Hepatocyte (in vitro differentiated cells): ENCODE data around the gene C1orf56. TPM values are rescaled to one million over a fixed set of nuclear protein-coding genes. Genes with fewer than 3 reads are reported as not detected.

ENCODE experiments used
- DNase-seq: peaks from one replicate; pipeline ENCODE4 v3.0.0-alpha.2; 2016; ENCODE audit warnings: low spot score
- H2AFZ ChIP-seq: fragments of 200-600 bp; sonication (generic); 2 replicates; pipeline ENCODE4 v1.6.0; 2016; ENCODE audit warnings: antibody characterized with exemption, mild to moderate bottlenecking
- H3K27ac ChIP-seq: fragments of 200-600 bp; sonication (generic); 2 replicates; pipeline ENCODE4 v1.5.1; 2016; ENCODE audit warnings: mild to moderate bottlenecking
- H3K27me3 ChIP-seq: fragments of 200-600 bp; sonication (generic); 2 replicates; pipeline ENCODE4 v1.6.1; 2016
- H3K36me3 ChIP-seq: fragments of 200-600 bp; sonication (generic); replicated peaks from 2 replicates; pipeline ENCODE4 v1.5.1; 2016; ENCODE audit warnings: low read depth; ENCODE audit not compliant: insufficient read depth
- H3K4me1 ChIP-seq: fragments of 200-600 bp; sonication (generic); 2 replicates; pipeline ENCODE4 v1.5.1; 2016; ENCODE audit warnings: mild to moderate bottlenecking, moderate library complexity; ENCODE audit not compliant: insufficient read depth
- H3K4me2 ChIP-seq: fragments of 200-600 bp; sonication (generic); 2 replicates; pipeline ENCODE4 v1.6.0; 2016
- H3K4me3 ChIP-seq: fragments of 200-600 bp; sonication (generic); 2 replicates; pipeline ENCODE4 v1.5.1; 2016; ENCODE audit warnings: mild to moderate bottlenecking
- H3K79me2 ChIP-seq: fragments of 200-600 bp; sonication (generic); 2 replicates; pipeline ENCODE4 v1.6.0; 2017; ENCODE audit warnings: mild to moderate bottlenecking
- H3K9me2 ChIP-seq: fragments of 200-600 bp; sonication (generic); replicated peaks from 2 replicates; pipeline ENCODE4 v1.6.0; 2017; ENCODE audit warnings: mild to moderate bottlenecking; ENCODE audit not compliant: insufficient read depth
- H3K9me3 ChIP-seq: fragments of 200-600 bp; sonication (generic); 2 replicates; pipeline ENCODE4 v1.5.1; 2016; ENCODE audit warnings: low read depth, mild to moderate bottlenecking
- H4K20me1 ChIP-seq: fragments of 200-600 bp; sonication (generic); 2 replicates; pipeline ENCODE4 v1.6.0; 2016; ENCODE audit warnings: mild to moderate bottlenecking; ENCODE audit not compliant: insufficient read depth, poor library complexity, severe bottlenecking
- EZH2 ChIP-seq: fragments of 200-600 bp; sonication (generic); IDR thresholded peaks from 2 replicates; pipeline ENCODE4 v1.6.1; 2016; ENCODE audit warnings: antibody characterized with exemption, mild to moderate bottlenecking, borderline replicate concordance
- EZH2phosphoT487 ChIP-seq: fragments of 200-600 bp; sonication (generic); IDR thresholded peaks from one replicate; pipeline ENCODE4 v1.6.1; 2018; ENCODE audit warnings: antibody characterized with exemption, mild to moderate bottlenecking, low read depth, moderate library complexity; ENCODE audit not compliant: unreplicated experiment, severe bottlenecking
- WGBS: methylation state at CpG from one replicate; pipeline ENCODE4 v1.1.6; 2016; ENCODE audit warnings: low lambda C conversion rate; ENCODE audit errors: missing lambda C conversion rate; 5-methylcytosine and 5-hydroxymethylcytosine counted together
- polyA plus RNA-seq: library from polyadenylated mRNA; unstranded; fragments of >200 nt; fragmentation: Nextera tagmentation; extraction: Ambion mirVana; gene quantifications from 2 replicates; pipeline ENCODE4 v1.2.1, GENCODE V29; 2016
- total RNA-seq: library from RNA; depleted of rRNA; stranded (reverse); fragments of >200 nt; gene quantifications from 2 replicates; pipeline ENCODE4 v1.2.3, GENCODE V29; 2014
- TF ChIP-seq, protein P1 (sequence below): fragments of 200-600 bp; sonication (generic); IDR thresholded peaks from 2 replicates; pipeline ENCODE4 v1.5.1; 2016; ENCODE audit warnings: antibody characterized with exemption, mild to moderate bottlenecking; ENCODE audit not compliant: poor library complexity

Gene C1orf56
- total and polyA plus RNA-seq, 2 experiments from 2014 or later: 2.9 to 8.3 TPM

GRCh38 chr1:151050051-151050688 is 2.6 kb downstream of the C1orf56 start:
- peaks cover 25% of the 10 kb centered on the region for H3K79me2 ChIP-seq
- TF ChIP-seq EZH2phosphoT487 (no peak), EZH2 (no peak)
- TF ChIP-seq, protein P1, sequence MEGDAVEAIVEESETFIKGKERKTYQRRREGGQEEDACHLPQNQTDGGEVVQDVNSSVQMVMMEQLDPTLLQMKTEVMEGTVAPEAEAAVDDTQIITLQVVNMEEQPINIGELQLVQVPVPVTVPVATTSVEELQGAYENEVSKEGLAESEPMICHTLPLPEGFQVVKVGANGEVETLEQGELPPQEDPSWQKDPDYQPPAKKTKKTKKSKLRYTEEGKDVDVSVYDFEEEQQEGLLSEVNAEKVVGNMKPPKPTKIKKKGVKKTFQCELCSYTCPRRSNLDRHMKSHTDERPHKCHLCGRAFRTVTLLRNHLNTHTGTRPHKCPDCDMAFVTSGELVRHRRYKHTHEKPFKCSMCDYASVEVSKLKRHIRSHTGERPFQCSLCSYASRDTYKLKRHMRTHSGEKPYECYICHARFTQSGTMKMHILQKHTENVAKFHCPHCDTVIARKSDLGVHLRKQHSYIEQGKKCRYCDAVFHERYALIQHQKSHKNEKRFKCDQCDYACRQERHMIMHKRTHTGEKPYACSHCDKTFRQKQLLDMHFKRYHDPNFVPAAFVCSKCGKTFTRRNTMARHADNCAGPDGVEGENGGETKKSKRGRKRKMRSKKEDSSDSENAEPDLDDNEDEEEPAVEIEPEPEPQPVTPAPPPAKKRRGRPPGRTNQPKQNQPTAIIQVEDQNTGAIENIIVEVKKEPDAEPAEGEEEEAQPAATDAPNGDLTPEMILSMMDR: no peak
- H3K4me3 ChIP-seq: no peak overlapping the region
- H4K20me1 ChIP-seq: no peaks in the 10 kb centered on the region
- H3K4me1 ChIP-seq: peaks cover 6% of the 10 kb centered on the region
- H3K4me2 ChIP-seq: peak overlapping the region; percentile 97
- H3K36me3 ChIP-seq: no peaks in the 10 kb centered on the region
- H3K27me3 ChIP-seq: no peaks in the 10 kb centered on the region
- no peak overlapping the region for H3K27ac ChIP-seq
- no peaks in the 10 kb centered on the region for H3K9me2 ChIP-seq
- no peaks in the 10 kb centered on the region for H3K9me3 ChIP-seq
- H2AFZ ChIP-seq: no peak overlapping the region
- DNase-seq: no peak
- 96% methylated on average over 2 of the region's 2 CpGs for WGBS

GRCh38 chr1:151051356-151052009 is 3.9 kb downstream of the C1orf56 start:
- Histone ChIP-seq H3K27ac (no peak overlapping the region), H3K79me2 (peaks cover 38% of the 10 kb centered on the region), H2AFZ (no peak overlapping the region), H3K9me2 (no peaks in the 10 kb centered on the region), H4K20me1 (peaks cover 7% of the 10 kb centered on the region), H3K36me3 (no peaks in the 10 kb centered on the region), H3K27me3 (no peaks in the 10 kb centered on the region), H3K4me1 (peaks cover 15% of the 10 kb centered on the region), H3K9me3 (no peaks in the 10 kb centered on the region), H3K4me2 (no peak overlapping the region), H3K4me3 (no peak overlapping the region)
- WGBS: 67% methylated on average over 2 of the region's 2 CpGs
- no peak for DNase-seq
- TF ChIP-seq EZH2: no peak

GRCh38 chr1:151054971-151055547 is 7.5 kb downstream of the C1orf56 start:
- TF ChIP-seq, protein P1: no peak
- TF ChIP-seq EZH2 (no peak), EZH2phosphoT487 (no peak)
- Histone ChIP-seq H3K27ac (peak overlapping the region; percentile 100), H3K4me1 (peaks cover 25% of the 10 kb centered on the region), H3K79me2 (peaks cover 63% of the 10 kb centered on the region), H3K9me2 (no peaks in the 10 kb centered on the region), H3K27me3 (no peaks in the 10 kb centered on the region), H3K36me3 (no peaks in the 10 kb centered on the region), H2AFZ (no peak overlapping the region), H3K9me3 (no peaks in the 10 kb centered on the region), H4K20me1 (peaks cover 19% of the 10 kb centered on the region), H3K4me3 (no peak overlapping the region), H3K4me2 (peak overlapping the region; percentile 96)
- DNase-seq: no peak
- 83% methylated on average over 4 of the region's 4 CpGs for WGBS

GRCh38 chr1:151055581-151055980 is 8.0 kb downstream of the C1orf56 start:
- Histone ChIP-seq H3K36me3 (no peaks in the 10 kb centered on the region), H3K27ac (peak overlapping the region; percentile 100), H3K79me2 (peaks cover 66% of the 10 kb centered on the region), H3K9me2 (no peaks in the 10 kb centered on the region), H3K4me3 (no peak overlapping the region), H3K4me2 (peak overlapping the region; percentile 96), H3K9me3 (no peaks in the 10 kb centered on the region), H2AFZ (no peak overlapping the region), H3K4me1 (peaks cover 25% of the 10 kb centered on the region), H3K27me3 (no peaks in the 10 kb centered on the region), H4K20me1 (peaks cover 19% of the 10 kb centered on the region)
- DNase-seq: no peak
- TF ChIP-seq, protein P1: no peak
- TF ChIP-seq EZH2 (no peak), EZH2phosphoT487 (no peak)
- 47% methylated on average over 2 of the region's 2 CpGs for WGBS
